Uterus (tissue), 4 donors: ENCODE results near the gene DIPK1A. TPM values are rescaled to one million over a fixed set of nuclear protein-coding genes. Genes with fewer than 3 reads are reported as not detected.

Experiments used
- DNase-seq, 2 donors: peaks; one replicate each; pipeline ENCODE4 v3.0.0-alpha.2; 2019 to 2020
- H3K27ac ChIP-seq, 2 donors: fragments of 200-600 bp; sonication (generic); 1 replicate in 1 of 2; 2 replicates in 1 of 2; pipeline ENCODE4 v1.5.1; 2016 to 2018
- H3K27me3 ChIP-seq, 2 donors: fragments of 200-600 bp; sonication (generic); one replicate each; pipeline ENCODE4 v1.5.1; 2018 to 2019; ENCODE audit warnings: control low read depth in 1 of 2
- H3K36me3 ChIP-seq, 2 donors: fragments of 200-600 bp; sonication (generic); one replicate each; pipeline ENCODE4 v1.5.1; 2019; ENCODE audit warnings: control low read depth in 1 of 2
- H3K4me1 ChIP-seq, 2 donors: fragments of 200-600 bp; sonication (generic); one replicate each; pipeline ENCODE4 v1.5.1; 2018 to 2019; ENCODE audit warnings: control low read depth in 1 of 2
- H3K4me3 ChIP-seq, 2 donors: fragments of 200-600 bp; sonication (generic); 1 replicate in 1 of 2; 2 replicates in 1 of 2; pipeline ENCODE4 v1.5.1; 2018 to 2019; ENCODE audit warnings: mild to moderate bottlenecking in 1 of 2
- H3K9me3 ChIP-seq, 2 donors: fragments of 200-600 bp; sonication (generic); one replicate each; pipeline ENCODE4 v1.5.1; 2019; ENCODE audit warnings: control low read depth in 1 of 2
- POLR2A ChIP-seq, 2 donors: fragments of 450-650 bp; IDR thresholded peaks; one replicate each; pipeline ENCODE4 v1.6.1; 2016; ENCODE audit warnings: antibody characterized with exemption in 2 of 2, mild to moderate bottlenecking in 1 of 2, moderate library complexity in 1 of 2
- intact Hi-C: fragments of 100-400 bp; cut with DNase I; formaldehyde crosslinking; loops from one replicate; pipeline ENCODE4 v1.15.1; 2023; ENCODE audit warnings: low total_unique reads
- total RNA-seq, 4 donors: library from RNA; depleted of rRNA in 3 of 4; stranded (reverse); fragments of >200 nt in 3 of 4; gene quantifications; one replicate each; pipeline versions ENCODE4 v1.1.0 to v1.2.4, GENCODE V29; 2014 to 2023
- TF ChIP-seq, protein P1 (sequence below), 4 experiments: fragments of 200-600 bp in 2 of 4; fragments of 450-650 bp in 2 of 4; sonication (generic) in 2 of 4; IDR thresholded peaks; one replicate each; pipeline ENCODE4 v1.5.1; 2016 to 2019; ENCODE audit warnings: antibody characterized with exemption in 4 of 4, mild to moderate bottlenecking in 2 of 4, moderate library complexity in 1 of 4
- donor health status: DM: yes; HTN: yes; CAD: no.

Gene DIPK1A
- total RNA-seq, 4 donors from 2014 or later: 15.5 to 28.4 (median 20.8) TPM

DNA sequence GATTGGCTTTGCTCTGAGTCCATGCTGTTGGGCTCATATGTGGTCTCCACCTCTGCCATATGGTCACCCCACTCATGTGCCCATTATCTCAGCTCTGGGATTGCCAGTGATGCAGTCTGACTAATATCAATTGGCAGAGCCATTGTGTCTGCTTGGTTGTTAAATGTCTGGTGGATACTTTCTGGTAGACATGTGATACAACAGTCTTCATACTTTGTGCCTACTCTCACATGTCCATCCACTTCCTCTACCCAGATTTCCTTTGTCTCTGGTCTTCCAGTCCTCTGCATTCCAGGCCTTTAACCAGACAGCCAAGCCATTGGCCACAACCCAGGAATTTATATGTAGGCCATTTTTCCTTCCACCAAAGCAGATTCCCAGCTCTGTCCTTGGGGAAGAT lies 30.8 kb upstream of the DIPK1A start:
- Histone ChIP-seq H3K36me3 (no peaks in the 10 kb centered on the region), H3K4me3 (no peak overlapping the region), H3K27me3 (no peaks in the 10 kb centered on the region), H3K9me3 (no peaks in the 10 kb centered on the region), H3K27ac (no peak overlapping the region), H3K4me1 (no peaks in the 10 kb centered on the region)
- intact Hi-C loops: loop anchor here (10.0 kb wide), 1 partner anchor 137 kb away; no protein-coding TSS in a partner anchor
- TF ChIP-seq, protein P1, sequence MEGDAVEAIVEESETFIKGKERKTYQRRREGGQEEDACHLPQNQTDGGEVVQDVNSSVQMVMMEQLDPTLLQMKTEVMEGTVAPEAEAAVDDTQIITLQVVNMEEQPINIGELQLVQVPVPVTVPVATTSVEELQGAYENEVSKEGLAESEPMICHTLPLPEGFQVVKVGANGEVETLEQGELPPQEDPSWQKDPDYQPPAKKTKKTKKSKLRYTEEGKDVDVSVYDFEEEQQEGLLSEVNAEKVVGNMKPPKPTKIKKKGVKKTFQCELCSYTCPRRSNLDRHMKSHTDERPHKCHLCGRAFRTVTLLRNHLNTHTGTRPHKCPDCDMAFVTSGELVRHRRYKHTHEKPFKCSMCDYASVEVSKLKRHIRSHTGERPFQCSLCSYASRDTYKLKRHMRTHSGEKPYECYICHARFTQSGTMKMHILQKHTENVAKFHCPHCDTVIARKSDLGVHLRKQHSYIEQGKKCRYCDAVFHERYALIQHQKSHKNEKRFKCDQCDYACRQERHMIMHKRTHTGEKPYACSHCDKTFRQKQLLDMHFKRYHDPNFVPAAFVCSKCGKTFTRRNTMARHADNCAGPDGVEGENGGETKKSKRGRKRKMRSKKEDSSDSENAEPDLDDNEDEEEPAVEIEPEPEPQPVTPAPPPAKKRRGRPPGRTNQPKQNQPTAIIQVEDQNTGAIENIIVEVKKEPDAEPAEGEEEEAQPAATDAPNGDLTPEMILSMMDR (IDR thresholded peaks at IDR 0.05): no peak
- TF ChIP-seq POLR2A (IDR thresholded peaks at IDR 0.05): no peak
- DNase-seq: no peak

GRCh38 chr1:92990828-92991227 lies 29.6 kb upstream of the DIPK1A start:
- no peak for TF ChIP-seq POLR2A (IDR thresholded peaks at IDR 0.05)
- TF ChIP-seq, protein P1 (IDR thresholded peaks at IDR 0.05): no peak

GRCh38 chr1:92989936-92990583 lies 28.8 kb upstream of the DIPK1A start:
- H3K4me3 ChIP-seq: no peak overlapping the region
- H3K27me3 ChIP-seq: no peaks in the 10 kb centered on the region
- H3K27ac ChIP-seq: no peak overlapping the region
- TF ChIP-seq, protein P1 (IDR thresholded peaks at IDR 0.05): no peak
- no peak for TF ChIP-seq POLR2A (IDR thresholded peaks at IDR 0.05)
- H3K4me1 ChIP-seq: no peaks in the 10 kb centered on the region
- H3K9me3 ChIP-seq: no peaks in the 10 kb centered on the region
- intact Hi-C loops: loop anchor here (10.0 kb wide), 1 partner anchor 135 kb away; no protein-coding TSS in a partner anchor
- H3K36me3 ChIP-seq: no peaks in the 10 kb centered on the region
- no peak for DNase-seq

More at GRCh38 chr1:92990828-92991227, 29.6 kb upstream of the DIPK1A start:
- H3K27ac ChIP-seq: no peak overlapping the region
- H3K27me3 ChIP-seq: no peaks in the 10 kb centered on the region
- no peaks in the 10 kb centered on the region for H3K9me3 ChIP-seq
- intact Hi-C loops: loop anchor here (10.0 kb wide), 1 partner anchor 136 kb away; no protein-coding TSS in a partner anchor
- no peaks in the 10 kb centered on the region for H3K36me3 ChIP-seq
- no peak overlapping the region for H3K4me3 ChIP-seq
- DNase-seq: no peak
- H3K4me1 ChIP-seq: no peaks in the 10 kb centered on the region

DNA sequence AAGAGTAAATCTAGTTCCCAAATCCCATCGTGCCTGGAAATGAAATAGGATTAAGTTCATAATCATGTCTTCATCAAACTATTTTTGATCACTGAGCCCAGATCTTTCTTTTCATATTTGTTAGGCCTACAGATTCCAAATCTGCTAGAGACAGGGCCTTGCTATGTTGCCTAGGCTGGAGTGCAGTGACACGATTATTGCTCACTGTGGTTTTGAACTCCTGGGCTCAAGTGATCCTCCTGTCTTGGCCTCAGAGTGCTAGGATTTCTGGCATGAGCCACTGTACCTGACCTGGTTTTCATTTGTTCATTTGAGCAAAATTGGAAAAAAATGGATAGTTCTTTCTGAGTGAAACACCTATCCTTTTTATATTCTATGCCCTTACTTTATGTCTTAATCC lies 28.0 kb upstream of the DIPK1A start:
- Histone ChIP-seq H3K4me3 (no peak overlapping the region), H3K27ac (no peak overlapping the region), H3K27me3 (no peaks in the 10 kb centered on the region), H3K36me3 (no peaks in the 10 kb centered on the region), H3K4me1 (no peaks in the 10 kb centered on the region), H3K9me3 (no peaks in the 10 kb centered on the region)
- TF ChIP-seq POLR2A (IDR thresholded peaks at IDR 0.05): no peak
- TF ChIP-seq, protein P1 (IDR thresholded peaks at IDR 0.05): no peak
- intact Hi-C loops: no loop called here
- no peak for DNase-seq

GRCh38 chr1:92987462-92987861 lies 26.2 kb upstream of the DIPK1A start:
- Histone ChIP-seq H3K27me3 (no peaks in the 10 kb centered on the region), H3K4me3 (no peak overlapping the region), H3K36me3 (no peaks in the 10 kb centered on the region), H3K4me1 (no peaks in the 10 kb centered on the region), H3K9me3 (no peaks in the 10 kb centered on the region), H3K27ac (no peak overlapping the region)
- DNase-seq: no peak
- intact Hi-C loops: no loop called here
- TF ChIP-seq POLR2A (IDR thresholded peaks at IDR 0.05): no peak
- TF ChIP-seq, protein P1 (IDR thresholded peaks at IDR 0.05): no peak
